ENCODE results near the gene PARD3B. TPM values are rescaled to one million over a fixed set of nuclear protein-coding genes. Genes with fewer than 3 reads are reported as not detected.

PARD3B gene
- total and polyA plus RNA-seq, 2 of the 13 experiments (the other 11 are each of a cell fraction or from before 2014, with no cell fraction given), result 0.71 to 2.3 TPM

DNA sequence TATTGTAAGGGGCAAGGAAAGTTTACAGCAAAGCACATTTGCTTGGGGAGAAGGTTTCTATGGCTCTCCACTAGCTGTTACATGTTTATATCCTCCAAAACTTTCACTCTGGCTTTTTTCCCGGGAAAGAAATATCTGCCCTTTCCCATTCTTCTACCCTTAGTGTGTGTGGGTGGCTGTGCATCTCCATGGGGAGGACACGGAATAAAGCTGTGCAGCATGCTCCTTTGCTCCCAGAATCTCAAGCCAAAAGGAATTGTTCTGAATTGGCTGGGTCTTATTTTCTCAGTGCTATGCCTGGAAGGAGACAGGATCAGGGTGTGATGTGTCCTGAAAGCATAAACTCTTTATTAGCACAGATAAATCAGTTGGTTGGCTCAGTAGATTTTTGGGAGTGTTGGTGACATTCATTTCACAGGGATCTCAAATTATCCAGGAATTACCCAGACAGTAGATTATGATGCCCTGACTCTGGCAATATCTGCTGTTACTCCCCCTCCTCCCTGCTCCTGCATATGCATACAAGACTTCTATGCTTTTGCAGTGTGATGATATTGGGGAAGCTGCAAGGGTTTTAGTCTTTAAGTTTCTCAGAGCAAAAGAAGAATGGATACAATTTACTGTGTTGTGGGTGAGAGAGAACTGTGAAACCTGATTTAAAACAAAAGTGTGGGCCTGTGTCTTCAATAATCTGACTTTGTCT lies 63.1 kb downstream of the PARD3B start:
- Histone ChIP-seq H2AFZ (ENCODE audit: low read length) (no peak overlapping the region), H3K79me2 (ENCODE audit: insufficient read depth, low read length) (no peaks in the 10 kb centered on the region), H3K27me3 (ENCODE audit: control insufficient read depth in 1 of 2, insufficient read depth in 2 of 2, low read length in 2 of 2) (no peaks in the 10 kb centered on the region), H3K4me2 (ENCODE audit: low read depth, low read length) (no peak overlapping the region), H3K27ac (ENCODE audit: extremely low read length, insufficient read depth, low read length) (no peak overlapping the region), H3K9ac (ENCODE audit: insufficient read depth, low read depth, low read length) (no peak overlapping the region), H3K9me3 (ENCODE audit: low read length) (peaks cover 12% of the 10 kb centered on the region; the same call in 1 of the 2 replicates), H4K20me1 (ENCODE audit: insufficient read depth, low read length) (no peaks in the 10 kb centered on the region), H3K4me1 (ENCODE audit: insufficient read depth, low read length) (peaks cover 18% of the 10 kb centered on the region), H3K4me3 (replicated peaks in 1 of 3; ENCODE audit: insufficient read depth in 1 of 3, low read depth in 2 of 3, low read length in 3 of 3) (no peak overlapping the region), H3K36me3 (replicated peaks in 1 of 2; ENCODE audit: control insufficient read depth in 1 of 2, insufficient read depth in 2 of 2, low read length in 2 of 2) (no peaks in the 10 kb centered on the region)
- FAIRE-seq, result no peak
- DNase-seq (ENCODE audit: low spot score), result no peak
- intact Hi-C loops (cut with micrococcal nuclease; ENCODE audit: unreplicated experiment) (no loop called here), in situ Hi-C loops (cut with HindIII; ENCODE audit: extremely low pct_ligation_motif_present, low pct_unique_long_range_greater_than_20kb) (no loop called here)
- no TSS peak for BruUV-seq (replicated peaks)
- POLR2A ChIA-PET, result no interaction called here
- ATAC-seq, result no peak
- 32% methylated on average over 2 of the region's 2 CpGs for WGBS (ENCODE audit: low lambda C conversion rate)
- CTCF ChIA-PET (ENCODE audit: low intra/inter-chr PET ratio, low total read pairs), result no interaction called here
- TF ChIP-seq FIP1L1 (IDR thresholded peaks at IDR 0.05; ENCODE audit: borderline replicate concordance, insufficient read depth, low read depth, low read length), result no peak
- TF ChIP-seq NR2F6 (IDR thresholded peaks at IDR 0.05), result no peak
- TF ChIP-seq NR2F6 (CRISPR knock-in tag; IDR thresholded peaks at IDR 0.05), result no peak
- TF ChIP-seq ZNF446 (CRISPR knock-in tag; IDR thresholded peaks at IDR 0.05), result no peak
- no peak for TF ChIP-seq ZMYM4 (CRISPR knock-in tag; IDR thresholded peaks at IDR 0.05)
- TF ChIP-seq ZNF484 (CRISPR knock-in tag; IDR thresholded peaks at IDR 0.05; ENCODE audit: borderline replicate concordance, low read depth), result no peak
- no peak for TF ChIP-seq ZNF510 (CRISPR knock-in tag; IDR thresholded peaks at IDR 0.05; ENCODE audit: low read depth)
- TF ChIP-seq, protein P1, sequence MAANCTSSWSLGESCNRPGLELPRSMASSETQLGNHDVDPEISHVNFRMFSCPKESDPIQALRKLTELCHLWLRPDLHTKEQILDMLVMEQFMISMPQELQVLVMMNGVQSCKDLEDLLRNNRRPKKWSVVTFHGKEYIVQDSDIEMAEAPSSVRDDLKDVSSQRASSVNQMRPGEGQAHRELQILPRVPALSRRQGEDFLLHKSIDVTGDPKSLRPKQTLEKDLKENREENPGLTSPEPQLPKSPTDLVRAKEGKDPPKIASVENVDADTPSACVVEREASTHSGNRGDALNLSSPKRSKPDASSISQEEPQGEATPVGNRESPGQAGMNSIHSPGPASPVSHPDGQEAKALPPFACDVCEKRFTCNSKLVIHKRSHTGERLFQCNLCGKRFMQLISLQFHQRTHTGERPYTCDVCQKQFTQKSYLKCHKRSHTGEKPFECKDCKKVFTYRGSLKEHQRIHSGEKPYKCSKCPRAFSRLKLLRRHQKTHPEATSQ (CRISPR knock-in tag; IDR thresholded peaks at IDR 0.05; ENCODE audit: borderline replicate concordance), result no peak
- TF ChIP-seq, protein P2, sequence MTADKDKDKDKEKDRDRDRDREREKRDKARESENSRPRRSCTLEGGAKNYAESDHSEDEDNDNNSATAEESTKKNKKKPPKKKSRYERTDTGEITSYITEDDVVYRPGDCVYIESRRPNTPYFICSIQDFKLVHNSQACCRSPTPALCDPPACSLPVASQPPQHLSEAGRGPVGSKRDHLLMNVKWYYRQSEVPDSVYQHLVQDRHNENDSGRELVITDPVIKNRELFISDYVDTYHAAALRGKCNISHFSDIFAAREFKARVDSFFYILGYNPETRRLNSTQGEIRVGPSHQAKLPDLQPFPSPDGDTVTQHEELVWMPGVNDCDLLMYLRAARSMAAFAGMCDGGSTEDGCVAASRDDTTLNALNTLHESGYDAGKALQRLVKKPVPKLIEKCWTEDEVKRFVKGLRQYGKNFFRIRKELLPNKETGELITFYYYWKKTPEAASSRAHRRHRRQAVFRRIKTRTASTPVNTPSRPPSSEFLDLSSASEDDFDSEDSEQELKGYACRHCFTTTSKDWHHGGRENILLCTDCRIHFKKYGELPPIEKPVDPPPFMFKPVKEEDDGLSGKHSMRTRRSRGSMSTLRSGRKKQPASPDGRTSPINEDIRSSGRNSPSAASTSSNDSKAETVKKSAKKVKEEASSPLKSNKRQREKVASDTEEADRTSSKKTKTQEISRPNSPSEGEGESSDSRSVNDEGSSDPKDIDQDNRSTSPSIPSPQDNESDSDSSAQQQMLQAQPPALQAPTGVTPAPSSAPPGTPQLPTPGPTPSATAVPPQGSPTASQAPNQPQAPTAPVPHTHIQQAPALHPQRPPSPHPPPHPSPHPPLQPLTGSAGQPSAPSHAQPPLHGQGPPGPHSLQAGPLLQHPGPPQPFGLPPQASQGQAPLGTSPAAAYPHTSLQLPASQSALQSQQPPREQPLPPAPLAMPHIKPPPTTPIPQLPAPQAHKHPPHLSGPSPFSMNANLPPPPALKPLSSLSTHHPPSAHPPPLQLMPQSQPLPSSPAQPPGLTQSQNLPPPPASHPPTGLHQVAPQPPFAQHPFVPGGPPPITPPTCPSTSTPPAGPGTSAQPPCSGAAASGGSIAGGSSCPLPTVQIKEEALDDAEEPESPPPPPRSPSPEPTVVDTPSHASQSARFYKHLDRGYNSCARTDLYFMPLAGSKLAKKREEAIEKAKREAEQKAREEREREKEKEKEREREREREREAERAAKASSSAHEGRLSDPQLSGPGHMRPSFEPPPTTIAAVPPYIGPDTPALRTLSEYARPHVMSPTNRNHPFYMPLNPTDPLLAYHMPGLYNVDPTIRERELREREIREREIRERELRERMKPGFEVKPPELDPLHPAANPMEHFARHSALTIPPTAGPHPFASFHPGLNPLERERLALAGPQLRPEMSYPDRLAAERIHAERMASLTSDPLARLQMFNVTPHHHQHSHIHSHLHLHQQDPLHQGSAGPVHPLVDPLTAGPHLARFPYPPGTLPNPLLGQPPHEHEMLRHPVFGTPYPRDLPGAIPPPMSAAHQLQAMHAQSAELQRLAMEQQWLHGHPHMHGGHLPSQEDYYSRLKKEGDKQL (CRISPR knock-in tag; IDR thresholded peaks at IDR 0.05; ENCODE audit: low read depth), result no peak
- TF ChIP-seq, protein P3, sequence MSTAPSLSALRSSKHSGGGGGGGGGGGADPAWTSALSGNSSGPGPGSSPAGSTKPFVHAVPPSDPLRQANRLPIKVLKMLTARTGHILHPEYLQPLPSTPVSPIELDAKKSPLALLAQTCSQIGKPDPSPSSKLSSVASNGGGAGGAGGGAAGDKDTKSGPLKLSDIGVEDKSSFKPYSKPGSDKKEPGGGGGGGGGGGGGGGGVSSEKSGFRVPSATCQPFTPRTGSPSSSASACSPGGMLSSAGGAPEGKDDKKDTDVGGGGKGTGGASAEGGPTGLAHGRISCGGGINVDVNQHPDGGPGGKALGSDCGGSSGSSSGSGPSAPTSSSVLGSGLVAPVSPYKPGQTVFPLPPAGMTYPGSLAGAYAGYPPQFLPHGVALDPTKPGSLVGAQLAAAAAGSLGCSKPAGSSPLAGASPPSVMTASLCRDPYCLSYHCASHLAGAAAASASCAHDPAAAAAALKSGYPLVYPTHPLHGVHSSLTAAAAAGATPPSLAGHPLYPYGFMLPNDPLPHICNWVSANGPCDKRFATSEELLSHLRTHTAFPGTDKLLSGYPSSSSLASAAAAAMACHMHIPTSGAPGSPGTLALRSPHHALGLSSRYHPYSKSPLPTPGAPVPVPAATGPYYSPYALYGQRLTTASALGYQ (CRISPR knock-in tag; IDR thresholded peaks at IDR 0.05), result no peak
- TF ChIP-seq, protein P4, sequence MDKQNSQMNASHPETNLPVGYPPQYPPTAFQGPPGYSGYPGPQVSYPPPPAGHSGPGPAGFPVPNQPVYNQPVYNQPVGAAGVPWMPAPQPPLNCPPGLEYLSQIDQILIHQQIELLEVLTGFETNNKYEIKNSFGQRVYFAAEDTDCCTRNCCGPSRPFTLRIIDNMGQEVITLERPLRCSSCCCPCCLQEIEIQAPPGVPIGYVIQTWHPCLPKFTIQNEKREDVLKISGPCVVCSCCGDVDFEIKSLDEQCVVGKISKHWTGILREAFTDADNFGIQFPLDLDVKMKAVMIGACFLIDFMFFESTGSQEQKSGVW (CRISPR knock-in tag; IDR thresholded peaks at IDR 0.05; ENCODE audit: borderline replicate concordance), result no peak
- TF ChIP-seq SALL2 (CRISPR knock-in tag; IDR thresholded peaks at IDR 0.05), result no peak
- TF ChIP-seq, protein P5, sequence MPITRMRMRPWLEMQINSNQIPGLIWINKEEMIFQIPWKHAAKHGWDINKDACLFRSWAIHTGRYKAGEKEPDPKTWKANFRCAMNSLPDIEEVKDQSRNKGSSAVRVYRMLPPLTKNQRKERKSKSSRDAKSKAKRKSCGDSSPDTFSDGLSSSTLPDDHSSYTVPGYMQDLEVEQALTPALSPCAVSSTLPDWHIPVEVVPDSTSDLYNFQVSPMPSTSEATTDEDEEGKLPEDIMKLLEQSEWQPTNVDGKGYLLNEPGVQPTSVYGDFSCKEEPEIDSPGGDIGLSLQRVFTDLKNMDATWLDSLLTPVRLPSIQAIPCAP (CRISPR knock-in tag; IDR thresholded peaks at IDR 0.05; ENCODE audit: low read depth), result no peak

Measured in HepG2 (cell line).